GM23248 (cell line): Measurements from ENCODE around the gene CD300H.

ENCODE experiments used
- EZH2 ChIP-seq: fragments of 200-600 bp; sonication (generic); IDR thresholded peaks from 2 replicates; pipeline ENCODE4 v1.6.1; 2018; ENCODE audit warnings: antibody characterized with exemption, mild to moderate bottlenecking; ENCODE audit not compliant: insufficient read depth, poor library complexity, severe bottlenecking
- EZH2phosphoT487 ChIP-seq: fragments of 200-600 bp; sonication (generic); IDR thresholded peaks from 2 replicates; pipeline ENCODE4 v1.6.1; 2018; ENCODE audit warnings: antibody characterized with exemption, moderate library complexity, mild to moderate bottlenecking, low read depth; ENCODE audit not compliant: insufficient read depth

DNA sequence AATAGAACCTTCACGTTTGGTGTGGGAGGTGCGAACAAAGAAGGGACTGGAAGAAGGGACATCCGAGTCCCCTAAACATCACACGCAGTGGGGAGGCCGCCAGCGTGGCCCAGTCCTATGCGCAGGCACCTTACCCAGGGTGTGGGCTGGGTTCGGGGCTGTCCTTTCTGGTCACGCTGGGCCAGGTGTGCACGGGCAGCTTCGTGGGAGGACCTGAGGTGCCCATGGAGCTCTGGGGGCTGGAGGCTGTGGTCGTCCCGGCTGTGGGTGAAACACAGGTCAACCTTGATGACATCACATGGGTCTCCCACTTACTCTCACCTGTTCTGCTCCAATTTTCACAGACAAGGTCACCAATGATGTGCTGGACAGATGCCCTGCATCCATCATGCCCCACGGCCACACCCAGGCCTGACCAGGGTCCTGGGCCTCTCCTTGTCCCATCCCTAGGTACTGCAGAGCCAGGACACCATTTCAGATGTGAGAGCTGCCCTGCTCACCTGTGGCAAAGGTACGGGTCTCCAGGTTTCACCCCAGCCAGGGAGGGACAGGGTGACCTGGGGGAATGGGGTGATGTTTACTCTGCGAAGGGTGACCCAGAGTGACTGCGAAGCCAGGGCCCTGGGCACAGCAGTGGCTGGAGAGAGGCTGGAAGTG is 24.5 kb downstream of the CD300H start:
- TF ChIP-seq EZH2phosphoT487 (no peak), EZH2 (no peak)
